Epithelial cell of proximal tubule (primary cell): Measurements from ENCODE around the gene OR2AT4. TPM values are rescaled to one million over a fixed set of nuclear protein-coding genes. Genes with fewer than 3 reads are reported as not detected.

Experiments
- DNase-seq: peaks from one replicate; pipeline ENCODE4 v3.0.0-alpha.2; 2011; ENCODE audit warnings: low read depth
- H3K4me3 ChIP-seq: 2 replicates; pipeline ENCODE4 v1.5.1; 2011; ENCODE audit warnings: low read depth, mild to moderate bottlenecking, low read length
- total RNA-seq: library from RNA; depleted of rRNA; stranded (reverse); fragments of >200 nt; gene quantifications from 2 replicates; pipeline ENCODE4 v1.2.3, GENCODE V29; 2015
- TF ChIP-seq, protein P1 (sequence below): conservative IDR thresholded peaks from 2 replicates; pipeline ENCODE4 v1.5.1; 2012; ENCODE audit warnings: low read depth, mild to moderate bottlenecking, low read length

Gene OR2AT4
- total RNA-seq, 1 donor from 2014 or later = not detected

DNA sequence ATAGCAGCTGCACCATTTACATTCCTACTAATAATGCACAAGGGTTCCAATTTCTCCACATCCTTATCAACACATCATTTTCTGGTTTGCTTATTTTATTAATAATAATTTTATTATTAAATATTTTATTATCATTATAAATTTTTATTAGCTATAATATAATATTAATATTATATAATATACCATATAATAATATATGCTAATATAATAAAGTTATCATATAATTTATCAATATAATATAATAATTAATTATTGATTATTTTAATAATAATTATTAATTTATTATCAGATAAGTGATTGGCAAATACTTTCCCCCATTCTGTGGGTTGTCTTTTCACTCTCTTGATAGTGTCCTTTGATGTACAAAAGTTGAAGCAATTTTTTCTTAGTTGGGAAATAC is 27.7 kb downstream of the OR2AT4 start:
- H3K4me3 ChIP-seq = no peak overlapping the region
- TF ChIP-seq, protein P1, sequence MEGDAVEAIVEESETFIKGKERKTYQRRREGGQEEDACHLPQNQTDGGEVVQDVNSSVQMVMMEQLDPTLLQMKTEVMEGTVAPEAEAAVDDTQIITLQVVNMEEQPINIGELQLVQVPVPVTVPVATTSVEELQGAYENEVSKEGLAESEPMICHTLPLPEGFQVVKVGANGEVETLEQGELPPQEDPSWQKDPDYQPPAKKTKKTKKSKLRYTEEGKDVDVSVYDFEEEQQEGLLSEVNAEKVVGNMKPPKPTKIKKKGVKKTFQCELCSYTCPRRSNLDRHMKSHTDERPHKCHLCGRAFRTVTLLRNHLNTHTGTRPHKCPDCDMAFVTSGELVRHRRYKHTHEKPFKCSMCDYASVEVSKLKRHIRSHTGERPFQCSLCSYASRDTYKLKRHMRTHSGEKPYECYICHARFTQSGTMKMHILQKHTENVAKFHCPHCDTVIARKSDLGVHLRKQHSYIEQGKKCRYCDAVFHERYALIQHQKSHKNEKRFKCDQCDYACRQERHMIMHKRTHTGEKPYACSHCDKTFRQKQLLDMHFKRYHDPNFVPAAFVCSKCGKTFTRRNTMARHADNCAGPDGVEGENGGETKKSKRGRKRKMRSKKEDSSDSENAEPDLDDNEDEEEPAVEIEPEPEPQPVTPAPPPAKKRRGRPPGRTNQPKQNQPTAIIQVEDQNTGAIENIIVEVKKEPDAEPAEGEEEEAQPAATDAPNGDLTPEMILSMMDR = no peak
- no peak for DNase-seq

DNA sequence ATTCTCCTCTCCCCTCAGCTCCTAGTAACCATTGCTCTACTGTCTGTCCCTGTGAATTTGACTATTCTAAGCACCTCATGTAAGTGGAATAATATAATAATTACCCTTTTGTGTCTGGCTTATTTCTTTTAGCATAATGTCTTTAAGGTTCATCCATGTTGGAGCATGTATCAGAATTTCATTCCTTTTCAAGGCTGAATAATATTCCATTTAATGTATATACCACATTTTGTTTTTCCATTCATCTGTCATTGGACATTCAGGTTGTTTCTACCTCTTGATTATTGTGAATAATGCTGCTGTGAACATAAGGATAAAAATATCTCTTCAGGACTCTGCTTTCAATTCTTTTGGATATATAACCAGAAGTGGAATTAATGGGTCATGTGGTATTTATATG is 28.1 kb downstream of the OR2AT4 start:
- H3K4me3 ChIP-seq = no peak overlapping the region
- DNase-seq = no peak
- TF ChIP-seq, protein P1 = no peak

DNA sequence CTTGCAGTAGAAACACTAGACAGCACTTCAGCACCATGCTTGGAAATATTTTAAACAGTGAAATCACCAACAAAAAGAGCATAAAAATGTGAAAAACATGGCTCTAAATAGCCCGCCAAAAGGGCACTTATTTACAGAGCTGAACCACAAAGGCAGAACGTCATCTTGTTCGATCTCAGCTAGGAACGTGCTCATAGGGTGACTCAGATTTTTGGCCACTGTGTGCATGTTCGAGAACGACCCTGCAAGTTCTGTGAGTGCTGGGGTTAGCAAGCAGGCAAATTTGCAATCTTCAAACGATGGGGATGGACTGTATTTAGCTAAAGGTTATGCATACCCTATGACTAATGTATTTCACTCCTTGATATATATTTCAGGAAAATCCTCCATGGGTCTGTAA is 30.6 kb downstream of the OR2AT4 start:
- TF ChIP-seq, protein P1 = no peak
- DNase-seq = no peak
- H3K4me3 ChIP-seq = no peak overlapping the region

DNA sequence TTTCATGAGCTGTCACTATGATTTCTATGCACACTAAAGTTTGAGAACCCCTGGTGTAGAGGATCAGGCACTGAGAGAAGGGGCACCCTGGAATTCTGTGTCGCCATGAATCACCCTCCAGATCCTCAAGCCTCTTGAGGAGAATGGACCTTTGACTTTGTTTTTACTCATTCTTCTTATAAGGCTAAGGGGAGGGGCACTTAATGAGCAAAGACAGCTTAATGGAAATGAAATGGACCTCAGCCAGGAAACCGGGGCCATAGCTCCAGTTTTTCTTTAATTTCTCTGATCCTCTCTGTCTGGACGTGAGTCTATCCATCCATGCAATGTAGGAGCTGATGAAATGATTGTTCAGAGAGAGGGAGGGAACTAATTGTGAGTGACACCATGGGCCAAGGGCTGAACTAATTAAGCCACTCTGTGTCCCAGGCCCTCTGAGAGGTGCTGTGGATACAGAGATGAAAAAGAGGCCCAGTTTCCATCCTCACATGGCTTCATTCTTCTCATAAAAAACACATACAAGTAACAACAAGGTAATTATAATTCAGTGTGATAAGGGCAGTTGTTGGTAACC is 32.8 kb downstream of the OR2AT4 start:
- TF ChIP-seq, protein P1 = no peak
- no peak overlapping the region for H3K4me3 ChIP-seq
- DNase-seq = peak; percentile 68

DNA sequence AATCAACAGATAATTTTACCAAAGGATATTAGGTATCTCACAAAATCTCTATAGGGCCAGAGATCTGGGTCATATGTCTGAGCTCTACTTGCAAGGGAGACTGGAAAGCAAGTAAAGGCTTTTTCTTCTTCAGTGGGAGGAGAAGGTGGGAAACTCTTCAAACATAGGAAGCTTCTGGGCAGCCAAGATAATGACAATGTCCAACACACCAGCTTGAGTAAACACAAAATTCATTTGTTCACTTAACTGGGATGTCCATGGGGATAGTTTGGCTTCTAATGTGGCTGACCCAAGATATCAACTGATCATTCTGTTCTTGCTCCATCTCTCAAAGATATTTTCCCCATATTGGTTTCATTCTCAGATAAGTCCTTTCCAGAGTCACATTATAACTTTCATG is 37.4 kb downstream of the OR2AT4 start:
- no peak for DNase-seq
- no peak overlapping the region for H3K4me3 ChIP-seq
- TF ChIP-seq, protein P1 = no peak

DNA sequence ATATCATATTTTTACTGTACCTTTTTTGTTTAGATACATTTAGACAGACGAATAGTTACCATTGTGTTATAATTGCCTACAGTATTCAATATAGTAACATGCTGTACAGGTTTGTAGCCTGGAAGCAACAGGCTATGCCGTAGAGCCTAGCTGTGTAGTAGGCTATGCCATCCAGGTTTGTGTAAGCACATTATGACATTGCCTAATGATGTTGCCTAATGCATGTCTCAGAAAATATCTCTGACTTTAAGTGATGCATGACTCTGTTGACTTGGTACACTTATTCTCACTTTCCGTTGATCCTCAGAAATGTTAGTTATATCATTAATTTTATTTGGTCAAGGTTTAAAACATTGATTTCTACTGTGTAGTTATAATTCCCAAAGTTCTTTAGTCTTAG is 39.9 kb downstream of the OR2AT4 start:
- H3K4me3 ChIP-seq = no peak overlapping the region
- TF ChIP-seq, protein P1 = no peak
- DNase-seq = no peak

DNA sequence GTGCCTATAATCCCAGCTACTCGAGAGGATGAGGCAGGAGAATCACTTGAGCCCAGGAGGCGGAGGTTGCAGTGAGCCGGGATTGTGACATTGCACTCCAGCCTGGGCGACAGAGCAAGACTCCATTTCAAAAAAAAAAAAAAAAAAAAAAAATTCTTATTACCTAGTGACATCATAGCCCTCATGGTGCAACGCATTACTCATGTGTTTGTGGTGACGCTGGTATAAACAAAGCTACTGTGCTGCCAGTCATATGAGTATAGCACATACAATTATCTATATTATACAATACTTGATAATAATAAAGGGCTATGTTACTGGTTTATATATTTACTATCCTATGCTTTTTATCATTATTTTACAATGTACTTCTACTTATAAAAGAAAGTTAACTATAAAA is 41.2 kb downstream of the OR2AT4 start:
- DNase-seq = no peak
- H3K4me3 ChIP-seq = no peak overlapping the region
- TF ChIP-seq, protein P1 = no peak
